SJCRH30 (cell line): ENCODE data around the gene KCNK2. TPM values are rescaled to one million over a fixed set of nuclear protein-coding genes. Genes with fewer than 3 reads are reported as not detected.

Experiments used
- DNase-seq, 2 experiments: peaks; one replicate each; pipeline ENCODE4 v3.0.0-alpha.2; 2015 to 2020
- H3K27ac ChIP-seq: fragments of 250-450 bp; sonication (Bioruptor Pico); 2 replicates; pipeline ENCODE4 v1.5.1; 2020; ENCODE audit warnings: mild to moderate bottlenecking, moderate library complexity
- H3K27me3 ChIP-seq: fragments of 250-450 bp; sonication (Bioruptor Pico); 2 replicates; pipeline ENCODE4 v1.5.1; 2020; ENCODE audit warnings: mild to moderate bottlenecking, moderate library complexity
- H3K36me3 ChIP-seq: fragments of 250-450 bp; sonication (Bioruptor Pico); 2 replicates; pipeline ENCODE4 v1.5.1; 2020; ENCODE audit warnings: mild to moderate bottlenecking, moderate library complexity
- H3K4me1 ChIP-seq: fragments of 250-450 bp; sonication (Bioruptor Pico); 2 replicates; pipeline ENCODE4 v1.5.1; 2020; ENCODE audit warnings: mild to moderate bottlenecking, moderate library complexity
- H3K4me3 ChIP-seq: fragments of 250-450 bp; sonication (Bioruptor Pico); 2 replicates; pipeline ENCODE4 v1.5.1; 2020; ENCODE audit warnings: mild to moderate bottlenecking, moderate library complexity
- H3K9me3 ChIP-seq: fragments of 250-450 bp; sonication (Bioruptor Pico); replicated peaks from 2 replicates; pipeline ENCODE4 v1.5.1; 2020; ENCODE audit warnings: mild to moderate bottlenecking, moderate library complexity
- total RNA-seq: library from RNA; depleted of rRNA; stranded (reverse); fragments of >200 nt; shearing (Covaris generic); gene quantifications from 2 replicates; pipeline ENCODE4 v1.2.3, GENCODE V29; 2014

Gene KCNK2
- total RNA-seq, 1 experiment from 2014 or later: not detected

GRCh38 chr1:215277532-215277931 lies 195.0 kb downstream of the KCNK2 start:
- Histone ChIP-seq H3K4me1 (peaks cover 5% of the 10 kb centered on the region; the same call in 1 of the 2 replicates), H3K27ac (no peak overlapping the region), H3K9me3 (no peaks in the 10 kb centered on the region), H3K36me3 (no peaks in the 10 kb centered on the region), H3K4me3 (no peak overlapping the region), H3K27me3 (no peaks in the 10 kb centered on the region)
- no peak for DNase-seq

- Histone ChIP-seq H3K27me3 (no peaks in the 10 kb centered on the region), H3K36me3 (no peaks in the 10 kb centered on the region), H3K27ac (no peak overlapping the region), H3K9me3 (no peaks in the 10 kb centered on the region), H3K4me3 (no peak overlapping the region), H3K4me1 (no peaks in the 10 kb centered on the region)
- no peak for DNase-seq
Measured at GRCh38 chr1:215279682-215280081, 197.1 kb downstream of the KCNK2 start.

- no peaks in the 10 kb centered on the region for H3K9me3 ChIP-seq
- no peaks in the 10 kb centered on the region for H3K4me1 ChIP-seq
- H3K4me3 ChIP-seq: no peak overlapping the region
- H3K27ac ChIP-seq: no peak overlapping the region
- no peak for DNase-seq
- no peaks in the 10 kb centered on the region for H3K36me3 ChIP-seq
- no peaks in the 10 kb centered on the region for H3K27me3 ChIP-seq
Measured at GRCh38 chr1:215282557-215282956, 200.0 kb downstream of the KCNK2 start.

- no peaks in the 10 kb centered on the region for H3K9me3 ChIP-seq
- H3K4me1 ChIP-seq: no peaks in the 10 kb centered on the region
- no peaks in the 10 kb centered on the region for H3K27me3 ChIP-seq
- DNase-seq: no peak
- no peak overlapping the region for H3K4me3 ChIP-seq
- H3K36me3 ChIP-seq: no peaks in the 10 kb centered on the region
- no peak overlapping the region for H3K27ac ChIP-seq
Measured at GRCh38 chr1:215285013-215285800, 202.7 kb downstream of the KCNK2 start.
